HEK293T (cell line): ENCODE results near the gene CAPRIN2.

Experiments used
- ARNT ChIP-seq: fragments of 450-650 bp; IDR thresholded peaks from 2 replicates; pipeline ENCODE4 v1.6.1; 2017; ENCODE audit warnings: mild to moderate bottlenecking
- BHLHE40 ChIP-seq: fragments of 450-650 bp; IDR thresholded peaks from 2 replicates; pipeline ENCODE4 v1.6.1; 2016; ENCODE audit warnings: mild to moderate bottlenecking, moderate library complexity, borderline replicate concordance
- ELF4 ChIP-seq: fragments of 450-650 bp; IDR thresholded peaks from 2 replicates; pipeline ENCODE4 v1.6.1; 2017; ENCODE audit warnings: antibody characterized with exemption
- FOXA1 ChIP-seq: fragments of 450-650 bp; IDR thresholded peaks from 2 replicates; pipeline ENCODE4 v1.6.1; 2016; ENCODE audit warnings: mild to moderate bottlenecking
- FOXK2 ChIP-seq: fragments of 450-650 bp; IDR thresholded peaks from 2 replicates; pipeline ENCODE4 v1.6.1; 2016; ENCODE audit warnings: mild to moderate bottlenecking
- FOXM1 ChIP-seq: fragments of 450-650 bp; IDR thresholded peaks from 2 replicates; pipeline ENCODE4 v1.6.1; 2017; ENCODE audit warnings: mild to moderate bottlenecking, borderline replicate concordance
- HDGF ChIP-seq: fragments of 450-650 bp; IDR thresholded peaks from 2 replicates; pipeline ENCODE4 v1.6.1; 2017; ENCODE audit warnings: antibody characterized with exemption, borderline replicate concordance
- LEF1 ChIP-seq: fragments of 450-650 bp; IDR thresholded peaks from 2 replicates; pipeline ENCODE4 v1.6.1; 2017; ENCODE audit warnings: mild to moderate bottlenecking, borderline replicate concordance
- NFRKB ChIP-seq: fragments of 450-650 bp; IDR thresholded peaks from 2 replicates; pipeline ENCODE4 v1.6.1; 2016; ENCODE audit warnings: mild to moderate bottlenecking, moderate library complexity
- SP1 ChIP-seq: fragments of 450-650 bp; IDR thresholded peaks from 2 replicates; pipeline ENCODE4 v1.6.1; 2017
- SUZ12 ChIP-seq: fragments of 450-650 bp; IDR thresholded peaks from 2 replicates; pipeline ENCODE4 v1.6.1; 2016; ENCODE audit warnings: mild to moderate bottlenecking
- ZNF384 ChIP-seq: fragments of 450-650 bp; IDR thresholded peaks from 2 replicates; pipeline ENCODE4 v1.6.1; 2016
- TF ChIP-seq, protein P1 (sequence below): fragments of 450-650 bp; IDR thresholded peaks from 2 replicates; pipeline ENCODE4 v1.6.1; 2016

DNA sequence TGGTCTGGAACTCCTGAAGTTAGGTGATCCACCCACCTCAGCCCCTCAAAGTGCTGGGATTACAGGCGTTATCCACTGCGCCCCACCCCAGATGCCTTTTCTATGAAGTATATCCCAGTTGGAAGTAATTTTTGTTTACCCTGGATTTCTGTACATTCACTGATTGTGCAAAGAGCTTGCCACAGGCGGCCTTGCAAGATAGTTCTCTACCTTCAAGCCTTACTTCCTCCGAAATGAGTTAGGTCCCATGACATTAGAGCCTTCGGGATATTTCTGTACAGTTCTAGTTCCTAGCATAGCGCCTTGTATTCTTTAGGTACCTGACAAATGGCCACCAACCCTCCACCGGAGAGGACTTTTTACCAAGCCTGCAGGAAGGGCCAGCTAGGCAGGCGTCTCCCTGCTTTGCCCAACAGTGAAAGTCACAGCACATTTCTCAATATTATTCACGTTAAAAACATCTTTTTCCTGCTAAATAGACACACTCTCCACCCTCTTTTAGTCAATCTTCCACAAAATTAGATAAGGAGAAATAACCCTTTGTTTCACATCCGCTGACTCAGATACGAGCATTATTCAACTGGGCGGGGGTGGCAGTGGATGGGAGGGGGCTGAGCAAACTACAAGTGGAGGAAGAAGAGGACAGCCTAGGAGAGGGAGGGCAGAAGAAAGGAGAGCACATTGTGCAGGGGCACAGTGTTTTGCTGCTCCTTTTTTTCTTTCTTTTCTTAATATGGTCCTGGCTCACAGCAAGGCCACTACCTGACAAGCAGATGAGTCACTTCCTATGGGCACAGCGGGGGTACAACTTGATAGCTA is 40.0 kb upstream of the CAPRIN2 start:
- TF ChIP-seq FOXM1 (no peak), BHLHE40 (no peak), LEF1 (no peak), ARNT (no peak), HDGF (no peak), SUZ12 (no peak), FOXK2 (no peak), SP1 (no peak), FOXA1 (no peak), ZNF384 (no peak), ELF4 (no peak), NFRKB (no peak)
- TF ChIP-seq, protein P1, sequence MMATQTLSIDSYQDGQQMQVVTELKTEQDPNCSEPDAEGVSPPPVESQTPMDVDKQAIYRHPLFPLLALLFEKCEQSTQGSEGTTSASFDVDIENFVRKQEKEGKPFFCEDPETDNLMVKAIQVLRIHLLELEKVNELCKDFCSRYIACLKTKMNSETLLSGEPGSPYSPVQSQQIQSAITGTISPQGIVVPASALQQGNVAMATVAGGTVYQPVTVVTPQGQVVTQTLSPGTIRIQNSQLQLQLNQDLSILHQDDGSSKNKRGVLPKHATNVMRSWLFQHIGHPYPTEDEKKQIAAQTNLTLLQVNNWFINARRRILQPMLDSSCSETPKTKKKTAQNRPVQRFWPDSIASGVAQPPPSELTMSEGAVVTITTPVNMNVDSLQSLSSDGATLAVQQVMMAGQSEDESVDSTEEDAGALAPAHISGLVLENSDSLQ: no peak
